Activated naive CD4-positive, alpha-beta T cell treated with anti-CD3 and anti-CD28 coated beads, Interleukin-2, amount 50 U/mL, for 16 hours (primary cell): ENCODE results near the gene DCK.
"Not testable (repeated sequence)": the region's sequence is repeated elsewhere in the genome, so short reads cannot be mapped to it uniquely, and the experiment has no call there.

Source experiments
- DNase-seq: peaks from one replicate; pipeline ENCODE4 v3.0.0-alpha.2; 2020

DCK gene

DNA sequence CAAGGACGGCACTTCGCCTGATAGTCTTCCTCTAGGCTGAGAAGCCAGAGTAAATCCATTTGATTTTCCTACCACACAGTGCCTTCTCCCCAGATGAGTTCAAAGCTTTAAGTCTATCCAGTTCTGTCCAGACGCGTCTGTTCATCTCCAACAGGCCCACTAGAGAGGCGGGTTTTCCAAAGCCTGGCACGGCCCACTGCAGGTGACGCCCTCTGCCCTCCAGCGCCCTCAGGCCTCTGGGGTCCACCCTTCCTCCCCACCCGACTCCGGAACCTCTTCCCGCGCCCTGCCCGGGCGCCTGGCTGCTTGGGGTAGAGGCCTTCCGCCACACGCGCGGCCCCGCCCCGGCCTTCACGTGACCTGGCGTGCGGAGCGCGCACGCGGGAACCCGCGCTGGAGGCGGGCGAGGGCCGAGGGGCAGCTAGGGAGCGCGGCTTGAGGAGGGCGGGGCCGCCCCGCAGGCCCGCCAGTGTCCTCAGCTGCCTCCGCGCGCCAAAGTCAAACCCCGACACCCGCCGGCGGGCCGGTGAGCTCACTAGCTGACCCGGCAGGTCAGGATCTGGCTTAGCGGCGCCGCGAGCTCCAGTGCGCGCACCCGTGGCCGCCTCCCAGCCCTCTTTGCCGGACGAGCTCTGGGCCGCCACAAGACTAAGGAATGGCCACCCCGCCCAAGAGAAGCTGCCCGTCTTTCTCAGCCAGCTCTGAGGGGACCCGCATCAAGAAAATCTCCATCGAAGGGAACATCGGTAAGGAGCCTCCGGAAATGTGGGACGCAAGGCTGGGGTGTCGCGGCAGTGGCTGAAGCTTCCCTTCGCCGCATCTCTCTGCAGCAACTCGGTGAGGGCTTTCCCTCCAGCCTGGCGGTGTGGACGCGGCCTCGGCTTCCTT is at the start of gene DCK:
DCK (plus strand) TSS at position 469 of the 888 bp plus-strand sequence; CDS start at position 656, 187 bp downstream.
- peak; percentile 86 for DNase-seq

DNA sequence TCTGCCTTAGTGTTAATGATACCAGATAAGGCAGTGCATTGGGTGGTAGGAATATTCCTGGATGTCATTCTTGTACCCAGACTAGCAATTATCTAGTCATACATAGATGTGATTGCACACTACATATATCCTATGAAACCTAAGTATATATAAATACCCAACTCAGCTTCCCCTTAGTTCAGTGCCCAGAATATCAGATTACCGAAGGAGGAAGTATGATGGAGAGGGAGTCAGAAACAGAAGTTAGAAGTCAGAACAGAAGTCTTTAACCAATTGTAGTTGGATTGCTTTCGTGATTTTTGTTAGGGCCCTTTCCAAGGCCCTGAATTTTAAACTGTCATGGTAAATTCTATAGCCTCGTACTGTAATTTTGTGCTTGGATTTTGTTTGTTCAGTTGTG is 48.4 kb upstream of the DCK start:
- no peak for DNase-seq

DNA sequence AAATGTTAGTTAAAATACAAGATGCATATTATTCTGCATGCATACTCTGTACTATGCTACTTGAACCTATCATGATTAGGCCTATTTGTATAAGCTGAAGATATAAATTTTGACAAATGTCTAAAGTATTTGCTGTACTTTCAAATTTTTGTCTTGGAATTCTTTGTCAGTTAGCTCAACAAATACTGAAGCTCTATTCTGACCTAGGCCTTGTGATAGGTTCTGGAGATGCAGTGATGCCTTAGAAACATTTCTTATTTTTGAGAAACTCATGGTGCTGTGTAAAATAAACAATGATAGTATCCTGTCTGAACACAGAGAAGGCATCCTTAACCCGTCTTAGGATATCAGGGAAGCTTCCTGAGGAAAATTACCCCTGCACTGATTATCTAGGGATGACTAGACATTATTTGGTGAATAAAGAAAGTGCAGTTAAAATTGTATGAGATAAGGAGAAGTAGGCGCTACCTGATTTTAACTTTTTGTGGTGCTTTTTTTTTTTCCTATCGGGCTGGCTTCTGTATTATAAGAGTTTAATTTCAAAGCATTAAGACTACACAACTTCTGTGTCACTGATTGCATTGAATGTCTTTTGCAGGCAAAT is 47.9 kb upstream of the DCK start:
- no peak for DNase-seq

- no peak for DNase-seq
Observed at GRCh38 chr4:70946939-70947338, 46.5 kb upstream of the DCK start.

DNA sequence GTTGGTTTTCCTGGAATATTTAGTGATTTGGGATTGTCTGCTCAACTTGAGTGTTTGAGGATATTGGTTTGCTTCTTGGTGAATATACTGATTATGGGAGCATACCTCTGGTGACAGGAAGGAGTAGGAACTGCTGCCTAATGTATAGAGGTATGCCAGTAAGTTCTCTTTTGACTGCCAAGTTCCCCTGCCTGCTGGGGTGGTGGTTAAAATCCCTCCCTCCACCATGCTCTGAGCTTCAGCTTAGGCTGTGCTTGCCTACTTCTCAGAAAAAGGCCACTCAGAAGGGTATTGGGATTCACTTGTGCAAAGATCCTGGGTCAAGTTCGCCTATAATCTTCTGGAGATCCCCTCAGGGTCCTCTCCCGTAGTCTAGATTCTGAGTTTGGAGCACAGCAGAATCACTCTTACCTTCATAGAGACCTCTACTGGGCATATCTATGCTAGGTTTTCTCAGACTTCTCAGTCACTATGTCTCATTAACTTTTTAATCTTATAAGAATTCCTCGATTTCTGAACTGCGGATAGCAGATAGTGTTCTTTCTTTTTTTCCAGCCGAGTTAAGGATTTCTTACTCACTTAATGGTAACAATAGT is 44.7 kb upstream of the DCK start:
- no peak for DNase-seq

DNA sequence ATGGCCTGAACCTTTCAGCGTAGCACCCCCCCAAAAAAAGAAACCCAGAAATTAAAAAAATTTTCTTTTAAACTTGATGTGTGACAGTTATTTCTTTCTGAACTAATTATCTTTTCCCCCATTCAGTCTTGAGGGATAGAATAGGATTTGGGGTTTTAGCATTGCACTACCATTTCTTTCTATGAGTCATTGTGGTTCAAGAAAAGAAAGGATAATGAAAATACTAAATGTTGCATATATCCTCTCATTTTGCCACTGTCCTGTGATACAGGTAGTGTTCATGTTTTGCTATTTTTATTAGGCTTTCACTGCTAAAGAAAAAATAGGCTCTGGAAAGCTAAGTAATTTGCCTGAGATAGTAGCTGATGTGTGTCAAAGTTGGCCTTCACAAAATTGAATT is 39.4 kb upstream of the DCK start:
- no peak for DNase-seq

DNA sequence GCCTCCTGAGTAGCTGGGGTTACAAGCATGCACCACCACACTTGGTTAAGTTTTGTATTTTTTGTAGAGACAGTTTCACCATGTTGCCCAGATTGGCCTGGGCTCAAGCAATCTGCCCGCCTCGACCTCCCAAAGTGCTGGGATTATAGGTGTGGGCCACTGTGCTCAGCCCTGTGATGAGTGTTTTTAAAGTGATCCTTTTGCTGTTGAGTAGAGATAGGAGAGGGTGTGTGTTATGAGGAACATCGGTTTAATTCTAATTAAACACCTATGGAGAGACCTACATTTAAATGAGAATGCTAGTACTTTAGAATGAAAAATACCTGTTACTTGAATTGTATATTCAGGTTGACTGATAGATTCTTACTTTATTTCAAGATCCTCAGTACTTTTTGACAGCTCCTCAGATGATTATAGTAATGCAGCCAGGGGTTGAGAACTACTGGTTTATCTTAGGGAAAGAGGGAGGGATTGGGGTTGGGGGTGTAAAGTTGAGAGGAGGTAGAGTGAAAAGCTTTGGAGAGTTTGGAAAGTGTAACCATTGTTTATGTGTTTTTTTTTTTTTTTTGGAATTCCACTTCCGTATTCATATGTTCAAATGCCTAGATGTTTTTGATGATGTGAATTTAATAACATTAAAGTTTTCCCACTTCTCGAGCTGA is 36.8 kb upstream of the DCK start:
- no peak for DNase-seq

- no peak for DNase-seq
Observed at GRCh38 chr4:70958681-70959080, 34.8 kb upstream of the DCK start.

- no peak for DNase-seq
Observed at GRCh38 chr4:70969076-70969475, 24.4 kb upstream of the DCK start.

DNA sequence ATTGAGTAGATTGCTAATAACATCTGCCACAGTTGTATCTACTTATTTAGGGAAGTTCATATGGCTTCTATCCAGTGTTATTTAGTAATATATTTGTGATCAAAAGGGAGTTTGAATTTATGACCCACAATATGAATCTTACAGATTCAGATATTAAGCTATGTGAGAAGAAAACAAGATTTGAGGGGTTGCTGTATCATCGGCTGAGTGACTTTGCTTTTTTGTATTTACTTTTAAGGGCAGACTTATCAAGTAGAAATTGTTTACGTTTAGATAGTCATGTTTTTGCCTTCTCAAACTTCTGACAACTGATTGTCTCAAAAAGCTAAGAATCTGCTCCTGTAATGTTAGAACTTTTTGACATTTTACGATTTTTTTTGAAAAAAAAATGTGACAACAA is 17.2 kb upstream of the DCK start:
- DNase-seq: no peak

GRCh38 chr4:70979445-70980008 is 13.9 kb upstream of the DCK start:
- DNase-seq: no peak

DNA sequence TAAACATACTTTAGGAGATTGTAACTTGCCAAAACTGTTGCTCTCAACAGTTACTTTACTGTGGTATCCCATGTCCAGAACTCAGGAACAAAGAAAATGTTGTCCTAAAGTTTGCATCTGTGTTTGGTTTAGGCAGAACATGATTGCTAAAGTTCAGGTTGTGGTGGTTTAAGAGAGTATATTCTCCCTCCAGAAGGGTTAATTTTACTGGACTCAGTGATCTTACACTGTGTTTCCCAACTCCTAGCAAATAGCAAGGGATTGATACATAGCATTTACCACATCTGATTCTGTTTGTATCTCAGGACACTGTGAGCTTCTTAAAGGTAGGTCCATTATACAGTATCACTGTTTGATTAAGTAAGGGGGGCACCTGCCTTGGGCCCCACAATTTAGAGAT is 13.3 kb upstream of the DCK start:
- no peak for DNase-seq

GRCh38 chr4:70984106-70984505 is 9.3 kb upstream of the DCK start:
- no peak for DNase-seq

DNA sequence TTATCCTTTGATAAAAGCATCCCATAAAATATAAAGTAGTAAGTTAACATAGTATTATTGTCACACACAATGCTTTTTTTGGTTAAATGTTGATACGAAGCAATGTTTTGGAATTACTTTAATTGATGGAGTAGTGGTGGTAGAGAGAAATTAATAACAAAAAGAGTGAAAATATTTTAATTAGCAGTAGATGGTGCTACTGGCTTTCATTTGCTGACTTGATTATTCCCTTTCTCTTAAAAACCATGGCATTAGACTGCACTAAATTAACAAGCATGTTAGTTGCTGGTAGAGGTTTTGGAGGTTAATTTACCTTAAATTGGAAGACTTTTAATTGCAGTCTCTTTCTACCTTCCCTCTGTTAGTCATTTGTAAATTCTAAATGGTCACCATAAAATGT is 8.9 kb upstream of the DCK start:
- no peak for DNase-seq

- DNase-seq: no peak
Observed at GRCh38 chr4:70991596-70991995, 1.9 kb upstream of the DCK start.

DNA sequence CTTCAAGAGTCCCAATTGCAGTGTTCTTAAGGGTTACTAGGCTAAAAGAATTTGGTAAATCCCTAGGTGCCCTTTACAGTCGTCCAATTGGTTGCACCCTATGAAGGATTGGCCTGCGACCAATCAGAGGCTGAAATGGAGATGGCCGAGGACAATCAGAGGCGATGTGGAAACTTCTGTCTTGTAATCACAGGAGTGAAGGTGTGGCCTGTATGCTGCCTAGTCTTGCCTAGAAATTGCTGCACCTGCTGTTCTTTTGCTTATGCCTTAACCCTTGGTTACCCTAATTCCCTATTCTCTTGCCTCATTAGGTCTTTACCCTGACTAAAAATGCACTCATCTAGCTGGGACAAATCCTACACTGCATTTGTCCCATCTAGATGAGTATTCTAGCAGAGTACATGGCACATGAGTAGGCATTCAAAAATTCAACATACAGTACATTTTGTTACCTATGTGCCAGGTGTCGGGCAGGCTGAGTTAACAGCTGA is 1.0 kb upstream of the DCK start:
- DNase-seq: no peak

- DNase-seq: no peak
Observed at GRCh38 chr4:70994069-70994366, 569 bp downstream of the DCK start.

DNA sequence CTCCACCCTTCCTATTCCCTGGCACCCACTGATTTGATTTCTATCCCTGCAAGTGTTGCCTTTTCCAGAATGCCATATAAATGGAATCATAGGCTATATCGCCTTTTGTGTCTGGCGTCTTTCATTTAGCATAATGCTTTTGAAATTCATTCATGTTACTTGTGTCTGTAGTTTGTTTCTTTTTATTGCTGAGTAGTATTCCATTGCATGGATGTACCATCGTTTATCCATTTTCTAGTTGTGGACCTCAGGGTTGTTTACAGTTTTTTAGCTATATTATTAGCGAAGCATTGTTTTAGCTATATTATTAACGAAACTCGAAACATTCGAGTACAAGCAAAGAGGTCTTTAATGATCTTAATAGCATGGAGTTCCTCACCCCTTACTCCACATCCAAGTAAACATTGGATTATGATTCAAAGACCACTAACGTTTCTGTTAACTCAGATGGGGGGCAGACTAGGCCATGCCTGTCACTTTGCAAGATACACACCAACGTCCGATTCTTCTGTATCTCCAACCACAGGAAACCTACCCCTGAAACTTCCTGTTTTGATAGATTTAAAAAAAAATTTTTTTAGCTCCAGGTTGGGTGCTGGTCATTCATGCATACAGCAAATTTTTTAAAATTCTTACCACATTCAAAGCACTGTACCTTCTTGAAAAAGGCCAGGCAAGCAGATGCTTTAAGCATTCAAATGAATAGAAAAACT is 1.1 kb downstream of the DCK start:
- DNase-seq: no peak

- peak; percentile 36 for DNase-seq
Observed at GRCh38 chr4:70996018-70996360, 2.5 kb downstream of the DCK start.

- no peak for DNase-seq
Observed at GRCh38 chr4:70997036-70997435, 3.6 kb downstream of the DCK start.

DNA sequence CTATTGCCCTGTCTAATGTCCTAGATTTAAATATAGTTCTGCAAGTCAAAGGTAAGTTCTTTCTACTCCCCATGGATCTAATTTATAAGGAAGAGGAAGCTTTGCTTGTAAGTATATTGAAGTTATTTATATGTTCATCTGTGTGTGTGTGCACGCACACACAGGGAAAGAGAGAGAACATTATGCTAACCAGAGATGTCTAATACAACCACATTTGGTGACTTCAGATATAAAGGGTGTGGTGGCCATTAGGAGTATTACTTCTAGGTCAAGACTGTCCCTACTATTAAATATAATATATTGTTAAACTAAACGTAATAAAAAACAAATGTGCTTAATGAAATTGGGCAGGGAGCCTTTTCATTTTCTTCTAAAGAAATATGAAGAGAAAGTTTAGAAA is 4.1 kb downstream of the DCK start:
- no peak for DNase-seq

DNA sequence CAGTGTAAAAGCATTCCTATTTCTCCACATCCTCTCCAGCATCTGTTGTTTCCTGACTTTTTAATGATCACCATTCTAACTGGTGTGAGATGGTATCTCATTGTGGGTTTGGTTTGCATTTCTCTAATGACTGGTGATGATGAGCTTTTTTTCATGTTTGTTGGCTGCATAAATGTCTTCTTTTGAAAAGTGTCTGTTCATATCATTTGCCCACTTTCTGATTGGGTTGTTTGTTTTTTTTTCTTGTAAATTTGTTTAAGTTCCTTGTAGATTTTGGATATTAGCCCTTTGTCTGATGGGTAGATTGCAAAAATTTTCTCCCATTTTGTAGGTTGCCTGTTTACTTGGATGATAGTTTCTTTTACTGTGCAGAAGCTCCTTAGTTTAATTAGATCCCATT is 6.2 kb downstream of the DCK start:
- not testable (repeated sequence) for DNase-seq

GRCh38 chr4:71001363-71001762 is 7.9 kb downstream of the DCK start:
- not testable (repeated sequence) for DNase-seq
